ENCODE data around the gene PHF10. TPM values are rescaled to one million over a fixed set of nuclear protein-coding genes. Genes with fewer than 3 reads are reported as not detected.

PHF10 gene
- total RNA-seq, 1 donor from 2014 or later = 16.6 TPM

DNA sequence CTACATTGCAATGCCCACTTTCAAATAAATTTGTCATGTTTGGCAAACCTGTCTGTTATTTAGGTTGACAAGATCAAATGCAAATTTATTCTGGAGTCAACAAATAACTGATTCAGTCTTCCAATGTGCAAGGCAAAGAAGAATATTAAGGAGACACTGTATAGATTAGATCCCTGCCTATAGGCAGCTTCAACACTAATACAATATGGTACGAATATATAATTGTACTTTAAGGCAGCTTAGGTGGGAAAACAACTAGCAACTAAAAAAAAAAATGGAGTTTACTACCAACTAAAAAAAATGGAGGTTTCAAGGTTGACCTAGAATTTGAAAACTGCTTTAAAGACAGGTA lies 1.7 kb upstream of the PHF10 start:
- H3K27ac ChIP-seq = no peak overlapping the region

DNA sequence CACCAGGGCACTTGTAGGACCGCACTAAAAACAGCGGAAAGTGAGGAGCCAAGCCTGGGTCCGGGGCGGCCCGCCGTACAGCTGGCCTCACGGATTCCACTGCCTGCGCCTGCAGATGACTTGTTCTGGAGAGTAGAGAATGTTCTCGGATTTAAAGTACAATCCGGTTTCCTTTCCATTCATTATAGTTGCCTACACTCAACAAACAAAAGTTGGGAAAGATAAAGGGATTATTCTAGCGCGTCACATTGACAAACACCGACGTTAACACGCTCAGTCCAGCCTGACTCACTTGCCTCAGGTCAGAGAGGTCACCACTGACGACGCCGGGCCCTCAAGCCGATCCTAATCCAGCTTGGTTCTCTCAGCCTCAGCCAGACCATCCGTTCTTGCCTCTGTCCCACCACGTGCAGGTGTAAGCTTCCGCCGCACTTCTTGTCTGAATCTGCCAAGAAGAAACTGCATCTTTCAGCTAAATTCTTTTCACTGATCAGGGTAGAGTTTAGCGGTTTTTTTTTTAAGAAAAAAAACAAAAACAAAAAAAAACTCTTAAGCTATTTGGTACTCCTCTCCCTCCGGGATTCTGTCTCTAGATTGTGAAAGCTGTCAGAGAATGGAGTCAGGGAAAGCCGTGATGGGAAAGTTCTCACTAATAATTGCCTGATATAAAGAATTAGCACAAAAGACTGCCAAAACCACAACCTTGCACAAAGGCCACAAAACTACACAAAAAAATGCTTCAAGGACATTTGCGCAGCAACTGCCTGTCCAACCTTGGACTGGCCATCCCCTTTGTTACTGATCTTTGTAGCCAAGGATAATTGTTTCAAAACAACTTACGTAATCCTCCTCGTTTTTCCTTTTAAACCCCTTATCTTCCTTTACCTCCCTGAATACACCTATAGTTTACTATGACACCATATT lies 1.1 kb upstream of the PHF10 start:
- peak overlapping the region; percentile 88 to 92 for H3K27ac ChIP-seq
- intact Hi-C loops (cut with DNase I) = no loop called here
- H3K27me3 ChIP-seq = no peaks in the 10 kb centered on the region
- no peak for TF ChIP-seq CTCF (IDR thresholded peaks at IDR 0.05)
- H3K36me3 ChIP-seq = no peaks in the 10 kb centered on the region
- no peaks in the 10 kb centered on the region for H3K9me3 ChIP-seq
- peak overlapping the region; percentile 75 to 76 for H3K4me3 ChIP-seq
- peak in 1 of 2 donors; percentile 81 for DNase-seq (ENCODE audit: low spot score in 2 of 2)
- H3K4me1 ChIP-seq = peaks cover 4 to 14% of the 10 kb centered on the region in 2 donors

More for the DNA sequence above, 1.7 kb upstream of the PHF10 start:
- TF ChIP-seq CTCF (IDR thresholded peaks at IDR 0.05) = no peak
- intact Hi-C loops (cut with DNase I) = no loop called here
- H3K36me3 ChIP-seq = no peaks in the 10 kb centered on the region
- no peak for DNase-seq (ENCODE audit: low spot score in 2 of 2)
- no peaks in the 10 kb centered on the region for H3K9me3 ChIP-seq
- peaks cover 4 to 14% of the 10 kb centered on the region in 2 donors for H3K4me1 ChIP-seq
- H3K27me3 ChIP-seq = no peaks in the 10 kb centered on the region
- H3K4me3 ChIP-seq = no peak overlapping the region

GRCh38 chr6:169723991-169724493 lies 258 bp downstream of the PHF10 start:
- no peaks in the 10 kb centered on the region for H3K36me3 ChIP-seq
- peak overlapping the region; percentile 75 to 76 for H3K4me3 ChIP-seq
- H3K9me3 ChIP-seq = no peaks in the 10 kb centered on the region
- TF ChIP-seq CTCF (IDR thresholded peaks at IDR 0.05) = no peak
- intact Hi-C loops (cut with DNase I) = loop anchor here (1.0 kb wide), 2 partner anchors 22 to 27 kb away; partner anchors contain the start of genes C6orf120, DYNLT2, ERMARD and WDR27
- no peak for DNase-seq (ENCODE audit: low spot score in 2 of 2)
- peaks cover 4 to 14% of the 10 kb centered on the region in 2 donors for H3K4me1 ChIP-seq
- no peaks in the 10 kb centered on the region for H3K27me3 ChIP-seq
- H3K27ac ChIP-seq = peak overlapping the region in 1 of 2 donors; percentile 88

DNA sequence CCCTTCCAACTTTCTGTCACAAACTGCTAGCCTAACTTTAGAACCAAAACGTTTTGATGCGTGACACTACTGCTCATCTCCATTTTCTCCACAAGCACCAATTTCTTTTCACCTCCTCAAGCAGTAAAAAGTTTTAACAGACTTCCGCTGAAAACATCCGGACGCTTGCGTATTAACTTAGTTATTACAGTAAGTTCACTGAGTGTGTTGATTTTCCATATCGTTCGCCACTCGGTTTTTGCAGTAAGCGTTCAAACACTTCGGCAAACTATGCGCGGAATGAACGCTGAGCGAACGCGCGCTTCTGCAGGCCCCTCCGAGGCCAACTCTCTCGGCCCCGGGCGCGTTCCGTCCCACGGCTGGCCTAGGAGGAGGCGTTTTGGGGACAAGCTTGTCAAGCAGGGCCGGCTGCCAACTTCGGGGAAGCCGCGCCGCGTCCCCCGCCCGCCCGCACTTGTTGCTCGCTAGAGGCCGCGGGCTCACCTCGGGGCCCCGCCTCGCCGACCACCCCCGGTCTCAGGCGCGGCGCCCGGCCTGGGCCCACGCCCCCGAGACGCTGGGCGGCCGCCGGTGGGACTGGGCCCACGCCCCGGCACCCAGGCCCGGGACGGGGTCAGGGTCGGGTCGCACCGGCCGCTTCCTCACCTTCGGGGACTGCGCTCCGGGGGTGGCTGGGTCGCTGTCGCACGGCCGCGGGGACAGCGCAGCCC lies 945 bp downstream of the PHF10 start:
- DNase-seq (ENCODE audit: low spot score in 2 of 2) = peak in 1 of 2 donors; percentile 88
- H3K4me1 ChIP-seq = peaks cover 4 to 14% of the 10 kb centered on the region in 2 donors
- peak overlapping the region; percentile 88 to 99 for H3K4me3 ChIP-seq
- no peaks in the 10 kb centered on the region for H3K9me3 ChIP-seq
- intact Hi-C loops (cut with DNase I) = loop anchor here (1.0 kb wide), 1 partner anchor 21 kb away; the partner anchor contains the start of genes C6orf120 and WDR27
- no peak for TF ChIP-seq CTCF (IDR thresholded peaks at IDR 0.05)
- H3K27ac ChIP-seq = peak overlapping the region; percentile 88 to 98
- H3K27me3 ChIP-seq = no peaks in the 10 kb centered on the region
- H3K36me3 ChIP-seq = no peaks in the 10 kb centered on the region

DNA sequence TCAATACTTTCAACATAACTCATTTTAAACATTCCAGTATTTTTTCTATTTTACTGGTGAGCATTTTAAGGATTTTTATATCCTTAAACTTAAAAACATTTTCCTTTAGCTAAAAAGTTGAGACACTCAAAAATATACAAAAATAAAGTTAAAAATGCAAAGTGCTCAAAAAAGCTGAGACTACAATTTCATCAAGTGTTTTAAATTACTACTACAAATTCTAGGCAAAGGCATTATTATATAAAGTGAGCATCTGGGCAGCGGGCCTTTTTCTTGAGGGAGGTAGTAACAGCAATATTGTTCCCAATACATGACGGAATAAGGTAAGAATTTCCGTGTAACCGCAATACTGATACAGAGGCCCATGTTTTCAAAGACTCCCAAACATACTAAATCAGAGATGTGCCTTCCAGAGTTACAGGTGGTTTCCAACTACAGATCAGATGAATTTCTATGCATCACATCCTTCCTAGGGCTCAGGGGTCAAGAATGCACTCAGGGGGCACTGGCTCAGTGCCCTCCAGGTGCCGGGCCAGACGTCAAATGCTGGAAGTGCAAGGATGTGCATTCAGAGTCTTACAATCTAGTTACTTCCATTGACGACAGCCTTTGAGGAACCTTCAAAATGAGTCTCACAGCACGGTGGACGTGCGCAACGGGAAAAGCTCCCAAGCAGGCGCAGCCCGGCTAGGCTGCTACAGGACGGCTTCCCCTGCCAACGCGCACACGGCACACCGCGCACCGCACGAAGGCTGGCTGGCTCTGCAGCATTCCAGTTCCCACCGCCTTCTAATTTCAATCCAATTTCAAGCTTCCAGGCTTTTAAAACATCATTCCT lies 1.7 kb downstream of the PHF10 start:
- DNase-seq (ENCODE audit: low spot score in 2 of 2) = no peak
- intact Hi-C loops (cut with DNase I) = loop anchor here (1.0 kb wide), 1 partner anchor 20 kb away; the partner anchor contains the start of genes C6orf120 and WDR27
- TF ChIP-seq CTCF (IDR thresholded peaks at IDR 0.05) = no peak
- peaks cover 4 to 14% of the 10 kb centered on the region in 2 donors for H3K4me1 ChIP-seq
- H3K27me3 ChIP-seq = no peaks in the 10 kb centered on the region
- H3K27ac ChIP-seq = peak overlapping the region; percentile 88 to 98
- peak overlapping the region; percentile 88 to 99 for H3K4me3 ChIP-seq
- no peaks in the 10 kb centered on the region for H3K9me3 ChIP-seq
- no peaks in the 10 kb centered on the region for H3K36me3 ChIP-seq

All from ascending aorta (tissue), 2 donors.